Liver (tissue), 9 donors: Measurements from ENCODE around the gene SIL1. TPM values are rescaled to one million over a fixed set of nuclear protein-coding genes. Genes with fewer than 3 reads are reported as not detected.
A peak's percentile ranks its signal among the peaks of the same experiment; 100 is the strongest.

Source experiments
- DNase-seq: peaks from one replicate; pipeline ENCODE4 v3.0.0-alpha.2; 2017; ENCODE audit warnings: low spot score
- H3K27ac ChIP-seq, 2 donors: one replicate each; pipeline ENCODE4 v1.7.0; 2013; ENCODE audit warnings: inconsistent platforms in 2 of 2, low read length in 2 of 2, control low read depth in 1 of 2, low read depth in 1 of 2, mild to moderate bottlenecking in 1 of 2
- H3K27me3 ChIP-seq, 4 donors: one replicate each; pipeline versions ENCODE4 v1.6.1 to v1.7.0; 2013; ENCODE audit warnings: low read length in 3 of 4, inconsistent platforms in 1 of 4, mild to moderate bottlenecking in 1 of 4, moderate library complexity in 1 of 4; ENCODE audit not compliant: control insufficient read depth in 4 of 4, insufficient read depth in 4 of 4
- H3K36me3 ChIP-seq, 4 donors: one replicate each; pipeline versions ENCODE4 v1.6.1 to v1.7.0; 2013; ENCODE audit warnings: low read length in 3 of 4, mild to moderate bottlenecking in 3 of 4, low read depth in 1 of 4, moderate library complexity in 1 of 4; ENCODE audit not compliant: control insufficient read depth in 4 of 4, insufficient read depth in 3 of 4
- H3K4me1 ChIP-seq, 4 donors: one replicate each; pipeline versions ENCODE4 v1.6.1 to v1.7.0; 2013; ENCODE audit warnings: low read length in 3 of 4, mild to moderate bottlenecking in 3 of 4, moderate library complexity in 1 of 4; ENCODE audit not compliant: control insufficient read depth in 4 of 4, insufficient read depth in 4 of 4
- H3K4me3 ChIP-seq, 3 donors: one replicate each; pipeline versions ENCODE4 v1.6.1 to v1.7.0; 2013; ENCODE audit warnings: low read length in 3 of 3, control low read depth in 1 of 3, low read depth in 1 of 3, mild to moderate bottlenecking in 1 of 3
- H3K9ac ChIP-seq, 2 donors: one replicate each; pipeline ENCODE4 v1.7.0; 2013; ENCODE audit warnings: low read length in 2 of 2, mild to moderate bottlenecking in 2 of 2, moderate library complexity in 2 of 2, control low read depth in 1 of 2, low read depth in 1 of 2
- H3K9me3 ChIP-seq, 4 donors: one replicate each; pipeline versions ENCODE4 v1.6.1 to v1.7.0; 2013; ENCODE audit warnings: low read length in 3 of 4; ENCODE audit not compliant: control insufficient read depth in 4 of 4
- ATF3 ChIP-seq: IDR thresholded peaks from 2 replicates; pipeline ENCODE4 v1.6.1; 2016; ENCODE audit warnings: antibody characterized with exemption
- CTCF ChIP-seq: fragments of 150-350 bp; IDR thresholded peaks from 2 replicates; pipeline ENCODE4 v1.5.1; 2017; ENCODE audit warnings: improper control_type of control experiment, low read depth, low read length; ENCODE audit not compliant: missing input control
- EGR1 ChIP-seq, 2 donors: IDR thresholded peaks; 2 replicates each; pipeline ENCODE4 v1.6.1; 2016 to 2018; ENCODE audit warnings: antibody characterized with exemption in 2 of 2, low read depth in 2 of 2
- FOXA1 ChIP-seq: IDR thresholded peaks from 2 replicates; pipeline ENCODE4 v1.6.1; 2016; ENCODE audit warnings: antibody characterized with exemption
- FOXA2 ChIP-seq: IDR thresholded peaks from 2 replicates; pipeline ENCODE4 v1.6.1; 2016; ENCODE audit warnings: antibody characterized with exemption
- GABPA ChIP-seq, 2 donors: IDR thresholded peaks in 1 of 2; conservative IDR thresholded peaks in 1 of 2; 2 replicates each; pipeline ENCODE4 v1.6.1; 2016; ENCODE audit warnings: antibody characterized with exemption in 2 of 2, mild to moderate bottlenecking in 1 of 2, moderate library complexity in 1 of 2
- HNF4A ChIP-seq, 2 donors: conservative IDR thresholded peaks; 2 replicates each; pipeline ENCODE4 v1.6.1; 2016; ENCODE audit warnings: antibody characterized with exemption in 2 of 2, mild to moderate bottlenecking in 2 of 2
- HNF4G ChIP-seq: IDR thresholded peaks from 2 replicates; pipeline ENCODE4 v1.6.1; 2016; ENCODE audit warnings: antibody characterized with exemption
- JUND ChIP-seq, 2 donors: IDR thresholded peaks; 2 replicates each; pipeline ENCODE4 v1.6.1; 2016; ENCODE audit warnings: antibody characterized with exemption in 2 of 2
- MAX ChIP-seq: IDR thresholded peaks from 2 replicates; pipeline ENCODE4 v1.6.1; 2016; ENCODE audit warnings: antibody characterized with exemption
- NR2F2 ChIP-seq: IDR thresholded peaks from 2 replicates; pipeline ENCODE4 v1.6.1; 2016; ENCODE audit warnings: antibody characterized with exemption
- RAD21 ChIP-seq, 2 donors: IDR thresholded peaks; 2 replicates each; pipeline ENCODE4 v1.6.1; 2016; ENCODE audit warnings: antibody characterized with exemption in 2 of 2, mild to moderate bottlenecking in 2 of 2
- REST ChIP-seq: IDR thresholded peaks from 2 replicates; pipeline ENCODE4 v1.6.1; 2016; ENCODE audit warnings: antibody characterized with exemption, mild to moderate bottlenecking
- RXRA ChIP-seq, 2 donors: IDR thresholded peaks; 2 replicates each; pipeline ENCODE4 v1.6.1; 2017 to 2018; ENCODE audit warnings: antibody characterized with exemption in 2 of 2, mild to moderate bottlenecking in 1 of 2
- SP1 ChIP-seq: IDR thresholded peaks from 2 replicates; pipeline ENCODE4 v1.6.1; 2018; ENCODE audit warnings: antibody characterized with exemption, mild to moderate bottlenecking
- TAF1 ChIP-seq: conservative IDR thresholded peaks from 2 replicates; pipeline ENCODE4 v1.6.1; 2016; ENCODE audit warnings: antibody characterized with exemption, mild to moderate bottlenecking
- YY1 ChIP-seq: IDR thresholded peaks from 2 replicates; pipeline ENCODE4 v1.6.1; 2016; ENCODE audit warnings: antibody characterized with exemption, mild to moderate bottlenecking
- ZBTB33 ChIP-seq: IDR thresholded peaks from 2 replicates; pipeline ENCODE4 v1.6.1; 2016; ENCODE audit warnings: antibody characterized with exemption
- WGBS: extraction: QIAGEN DNeasy Blood & Tissue Kit; methylation state at CpG from one replicate; pipeline ENCODE4 v1.1.7; 2013; 5-methylcytosine and 5-hydroxymethylcytosine counted together
- polyA plus RNA-seq, 2 donors: library from polyadenylated mRNA; stranded (reverse) in 1 of 2; unstranded in 1 of 2; fragments of 200-250 nt in 1 of 2; fragments of >200 nt in 1 of 2; fragmentation: Nextera tagmentation in 1 of 2; extraction: Ambion mirVana in 1 of 2; gene quantifications; one replicate each; pipeline versions ENCODE4 v1.2.1 to v1.2.3, GENCODE V29; 2013 to 2015
- total RNA-seq, 2 donors: library from RNA; depleted of rRNA; stranded (reverse); fragments of >200 nt; gene quantifications; one replicate each; pipeline ENCODE4 v1.2.3, GENCODE V29; 2014
- donor health status: healthy.
- donor health status: healthy.
- donor health status: healthy.
- donor health status: healthy.
- donor health status: healthy.

SIL1 gene
- total and polyA plus RNA-seq, 4 donors: 38.1 to 95.1 (median 76.2) TPM

- H3K9ac ChIP-seq: no peak overlapping the region
- H3K9me3 ChIP-seq: no peaks in the 10 kb centered on the region
- 64% methylated on average over 3 of the region's 3 CpGs for WGBS
- H3K4me3 ChIP-seq: no peak overlapping the region
- TF ChIP-seq YY1: no peak
- H3K27me3 ChIP-seq: no peaks in the 10 kb centered on the region
- H3K27ac ChIP-seq: no peak overlapping the region
- no peak for DNase-seq
- peaks cover 0 to 8% (median 6%) of the 10 kb centered on the region in 4 donors for H3K4me1 ChIP-seq
- H3K36me3 ChIP-seq: no peaks in the 10 kb centered on the region
Measured at GRCh38 chr5:139190125-139190524, 8.0 kb downstream of the SIL1 start.

GRCh38 chr5:139188558-139189270 is 9.5 kb downstream of the SIL1 start:
- Histone ChIP-seq H3K9ac (no peak overlapping the region), H3K27ac (peak overlapping the region in 1 of 2 donors; percentile 15), H3K4me1 (peaks cover 0 to 8% (median 6%) of the 10 kb centered on the region in 4 donors), H3K27me3 (no peaks in the 10 kb centered on the region), H3K9me3 (no peaks in the 10 kb centered on the region), H3K36me3 (no peaks in the 10 kb centered on the region), H3K4me3 (no peak overlapping the region)
- WGBS: 66% methylated on average over 5 of the region's 5 CpGs
- no peak for DNase-seq
- TF ChIP-seq HNF4A (conservative IDR thresholded peaks at IDR 0.05) (peak; percentile 46 to 56), HNF4G (no peak), YY1 (no peak), JUND (IDR thresholded peaks at IDR 0.05) (no peak), RXRA (IDR thresholded peaks at IDR 0.05) (peak; percentile 40 to 59), FOXA1 (peak; percentile 59), MAX (no peak), REST (no peak), ATF3 (no peak), ZBTB33 (no peak), NR2F2 (no peak), FOXA2 (peak; percentile 34), CTCF (no peak), GABPA (IDR thresholded peaks at IDR 0.05 in 1 of 2, conservative IDR thresholded peaks at IDR 0.05 in 1 of 2) (no peak), RAD21 (IDR thresholded peaks at IDR 0.05) (peak in 1 of 2 donors; percentile 38), SP1 (peak; percentile 38), EGR1 (IDR thresholded peaks at IDR 0.05; ENCODE audit: low read depth in 2 of 2) (no peak), TAF1 (no peak)
